ENCODE results near the gene WNT3A. TPM values are rescaled to one million over a fixed set of nuclear protein-coding genes. Genes with fewer than 3 reads are reported as not detected.

The WNT3A gene
- polyA plus RNA-seq, 3 donors = not detected

DNA sequence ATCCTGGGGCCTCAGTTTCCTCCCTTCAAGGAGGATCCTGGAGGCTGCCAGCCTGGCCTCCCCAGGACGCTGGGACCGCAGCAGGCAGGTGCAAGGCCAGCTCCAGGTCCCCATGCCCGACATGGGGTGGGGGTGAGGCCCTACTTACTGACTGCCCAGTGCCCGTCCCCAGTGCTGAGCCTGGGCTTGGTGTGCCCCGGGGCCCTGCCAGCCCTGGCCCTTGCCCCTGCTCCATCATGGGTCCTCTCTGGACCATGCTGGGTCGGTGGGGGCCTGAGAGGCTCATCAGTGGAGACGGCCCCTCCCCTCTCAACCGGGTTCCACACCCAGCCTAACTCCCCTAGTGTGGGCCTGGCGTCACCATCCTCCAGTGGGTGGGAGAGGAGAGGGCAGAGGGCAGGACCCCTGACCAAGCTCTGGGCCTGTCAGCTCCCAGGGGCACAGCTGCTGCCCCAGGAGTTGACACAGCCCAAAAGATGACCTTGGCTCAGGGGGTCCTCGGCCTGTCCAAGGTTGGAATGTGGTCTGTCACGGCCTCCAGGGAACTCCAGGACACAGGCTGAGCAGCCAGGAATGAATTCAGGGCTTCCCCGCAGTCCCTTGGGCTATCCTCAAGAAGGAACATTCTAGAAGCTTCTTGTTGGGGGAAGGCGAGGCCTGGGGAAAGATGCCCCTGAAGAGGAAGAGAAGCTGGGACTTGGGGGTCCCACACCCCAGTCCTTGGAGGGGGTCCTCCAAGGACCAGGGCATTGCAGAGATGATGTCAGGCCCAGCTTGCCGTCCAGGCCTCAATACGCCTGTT is 58.1 kb downstream of the WNT3A start:
- no peak overlapping the region for H3K27ac ChIP-seq (ENCODE audit: low read depth in 1 of 2, low read length in 2 of 2)
- Mint-ChIP-seq H3K4me1 (peaks cover 7% of the 10 kb centered on the region), H3K9me3 (peaks cover 0 to 10% (median 4%) of the 10 kb centered on the region in 7 donors), H3K36me3 (peaks cover 1 to 3% of the 10 kb centered on the region in 2 donors), H3K27ac (no peak overlapping the region), H3K27me3 (ENCODE audit: low read depth in 3 of 3) (peaks cover 32 to 44% (median 41%) of the 10 kb centered on the region in 3 donors), H3K4me3 (no peak overlapping the region)
- H3K4me2 ChIP-seq (replicated peaks; ENCODE audit: extremely low read depth, low read length, poor library complexity, severe bottlenecking) = no peak overlapping the region
- no peak for DNase-seq
- peaks cover 0 to 4% of the 10 kb centered on the region in 2 donors for H3K9me3 ChIP-seq (replicated peaks in 1 of 2; ENCODE audit: control insufficient read depth in 1 of 2, insufficient read depth in 1 of 2, low read length in 2 of 2)
- H3K36me3 ChIP-seq (replicated peaks in 1 of 2; ENCODE audit: control insufficient read depth in 1 of 2, insufficient read depth in 2 of 2, low read length in 2 of 2) = no peaks in the 10 kb centered on the region
- no peak overlapping the region for H2AFZ ChIP-seq (ENCODE audit: insufficient read depth, low read depth, low read length, poor library complexity, severe bottlenecking)
- H4K20me1 ChIP-seq (ENCODE audit: insufficient read depth, low read length) = no peaks in the 10 kb centered on the region
- no peak overlapping the region for H3K4me3 ChIP-seq (replicated peaks in 1 of 3; ENCODE audit: low read depth in 2 of 3, low read length in 3 of 3)
- H3K79me2 ChIP-seq (ENCODE audit: insufficient read depth, low read length) = no peaks in the 10 kb centered on the region
- peaks cover 13 to 41% of the 10 kb centered on the region in 2 donors for H3K27me3 ChIP-seq (ENCODE audit: control insufficient read depth in 2 of 2, insufficient read depth in 2 of 2, low read length in 2 of 2)
- TF ChIP-seq, protein P1, sequence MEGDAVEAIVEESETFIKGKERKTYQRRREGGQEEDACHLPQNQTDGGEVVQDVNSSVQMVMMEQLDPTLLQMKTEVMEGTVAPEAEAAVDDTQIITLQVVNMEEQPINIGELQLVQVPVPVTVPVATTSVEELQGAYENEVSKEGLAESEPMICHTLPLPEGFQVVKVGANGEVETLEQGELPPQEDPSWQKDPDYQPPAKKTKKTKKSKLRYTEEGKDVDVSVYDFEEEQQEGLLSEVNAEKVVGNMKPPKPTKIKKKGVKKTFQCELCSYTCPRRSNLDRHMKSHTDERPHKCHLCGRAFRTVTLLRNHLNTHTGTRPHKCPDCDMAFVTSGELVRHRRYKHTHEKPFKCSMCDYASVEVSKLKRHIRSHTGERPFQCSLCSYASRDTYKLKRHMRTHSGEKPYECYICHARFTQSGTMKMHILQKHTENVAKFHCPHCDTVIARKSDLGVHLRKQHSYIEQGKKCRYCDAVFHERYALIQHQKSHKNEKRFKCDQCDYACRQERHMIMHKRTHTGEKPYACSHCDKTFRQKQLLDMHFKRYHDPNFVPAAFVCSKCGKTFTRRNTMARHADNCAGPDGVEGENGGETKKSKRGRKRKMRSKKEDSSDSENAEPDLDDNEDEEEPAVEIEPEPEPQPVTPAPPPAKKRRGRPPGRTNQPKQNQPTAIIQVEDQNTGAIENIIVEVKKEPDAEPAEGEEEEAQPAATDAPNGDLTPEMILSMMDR (IDR thresholded peaks at IDR 0.05) = no peak
- intact Hi-C loops (cut with micrococcal nuclease) = no loop called here
- H3K4me1 ChIP-seq (ENCODE audit: control insufficient read depth in 1 of 2, insufficient read depth in 2 of 2, low read length in 2 of 2) = peaks cover 8 to 9% of the 10 kb centered on the region in 2 donors
- no peak overlapping the region for H3K9ac ChIP-seq (ENCODE audit: insufficient read depth, low read length, poor library complexity, severe bottlenecking)
- 88% methylated on average over 9 of the region's 15 CpGs for WGBS (ENCODE audit: insufficient coverage)

DNA sequence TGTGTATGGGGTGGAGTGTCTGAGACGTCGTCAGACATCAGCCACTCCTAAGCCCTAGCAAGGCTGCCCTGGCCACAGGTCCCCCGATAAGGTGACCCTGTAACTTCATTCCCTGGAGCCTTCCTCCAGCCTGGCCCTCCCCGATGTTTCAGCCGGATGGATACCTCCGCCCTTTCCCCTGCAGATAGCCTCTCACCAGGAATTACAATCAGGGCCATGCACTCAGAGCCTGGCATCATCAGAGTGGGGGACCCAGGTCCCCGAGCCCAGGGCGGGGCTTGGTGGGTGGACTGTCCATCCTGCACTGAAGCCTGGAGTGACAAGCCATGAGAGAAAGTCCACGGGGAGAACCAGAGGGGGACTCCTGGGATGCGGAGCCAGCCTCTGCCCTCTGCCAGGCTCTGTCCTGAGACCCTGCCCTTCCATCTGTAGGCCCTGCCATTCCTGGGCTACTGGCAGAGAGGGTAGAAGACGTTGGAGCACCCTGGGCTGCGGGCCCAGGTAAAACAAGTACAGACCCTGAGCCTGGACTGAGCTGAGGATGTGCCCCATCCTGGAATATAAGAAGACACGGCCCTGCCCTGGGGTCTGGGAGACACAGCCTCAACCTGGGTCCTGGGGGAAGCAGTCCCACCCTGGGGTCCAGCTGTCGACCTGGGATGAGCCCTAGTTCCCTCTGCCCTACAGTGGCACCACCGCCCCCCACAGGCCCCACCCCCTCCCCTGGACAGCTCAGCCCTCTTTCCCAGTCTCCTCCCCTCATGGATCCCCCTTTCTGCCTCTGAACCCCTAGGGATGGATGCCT is 58.9 kb downstream of the WNT3A start:
- 87% methylated on average over 13 of the region's 15 CpGs for WGBS (ENCODE audit: insufficient coverage)
- no peak overlapping the region for H3K9ac ChIP-seq (ENCODE audit: insufficient read depth, low read length, poor library complexity, severe bottlenecking)

More for the DNA sequence above, 58.9 kb downstream of the WNT3A start:
- H3K36me3 Mint-ChIP-seq = peaks cover 0 to 3% of the 10 kb centered on the region in 2 donors
- Histone ChIP-seq H3K4me1 (ENCODE audit: control insufficient read depth in 1 of 2, insufficient read depth in 2 of 2, low read length in 2 of 2) (peaks cover 0 to 1% of the 10 kb centered on the region in 2 donors), H3K27ac (ENCODE audit: low read depth in 1 of 2, low read length in 2 of 2) (no peak overlapping the region), H3K4me2 (replicated peaks; ENCODE audit: extremely low read depth, low read length, poor library complexity, severe bottlenecking) (no peak overlapping the region), H3K79me2 (ENCODE audit: insufficient read depth, low read length) (no peaks in the 10 kb centered on the region), H3K4me3 (replicated peaks in 1 of 3; ENCODE audit: low read depth in 2 of 3, low read length in 3 of 3) (no peak overlapping the region), H2AFZ (ENCODE audit: insufficient read depth, low read depth, low read length, poor library complexity, severe bottlenecking) (no peak overlapping the region), H3K27me3 (ENCODE audit: control insufficient read depth in 2 of 2, insufficient read depth in 2 of 2, low read length in 2 of 2) (peaks cover 8 to 36% of the 10 kb centered on the region in 2 donors), H3K9me3 (replicated peaks in 1 of 2; ENCODE audit: control insufficient read depth in 1 of 2, insufficient read depth in 1 of 2, low read length in 2 of 2) (peaks cover 0 to under 1% of the 10 kb centered on the region in 2 donors), H4K20me1 (ENCODE audit: insufficient read depth, low read length) (no peaks in the 10 kb centered on the region), H3K36me3 (replicated peaks in 1 of 2; ENCODE audit: control insufficient read depth in 1 of 2, insufficient read depth in 2 of 2, low read length in 2 of 2) (no peaks in the 10 kb centered on the region)
- peaks cover 3% of the 10 kb centered on the region for H3K4me1 Mint-ChIP-seq
- TF ChIP-seq, protein P1 (IDR thresholded peaks at IDR 0.05) = no peak
- H3K27me3 Mint-ChIP-seq (ENCODE audit: low read depth in 3 of 3) = peaks cover 26 to 41% (median 33%) of the 10 kb centered on the region in 3 donors
- peaks cover 0 to 5% (median under 1%) of the 10 kb centered on the region in 7 donors for H3K9me3 Mint-ChIP-seq
- intact Hi-C loops (cut with micrococcal nuclease) = no loop called here
- no peak overlapping the region for H3K4me3 Mint-ChIP-seq
- DNase-seq = no peak
- H3K27ac Mint-ChIP-seq = no peak overlapping the region
